Right lobe of liver (tissue), 4 donors: ENCODE measurements around the gene DDX28.

Experiments
- CTCF ChIP-seq, 4 donors: fragments of 200-600 bp in 3 of 4; fragments of 450-650 bp in 1 of 4; IDR thresholded peaks; one replicate each; pipeline versions ENCODE4 v1.5.1 to v1.8.0; 2016 to 2022; ENCODE audit warnings: antibody characterized with exemption in 4 of 4, mild to moderate bottlenecking in 2 of 4
- POLR2A ChIP-seq: fragments of 450-650 bp; IDR thresholded peaks from one replicate; pipeline ENCODE4 v1.6.1; 2017; ENCODE audit warnings: antibody characterized with exemption, mild to moderate bottlenecking
- donor health status: DM: no; HTN: no; CAD: no.
- donor health status: DM: no; HTN: no; CAD: no.
- donor health status: DM: no; HTN: yes; CAD: no.

DNA sequence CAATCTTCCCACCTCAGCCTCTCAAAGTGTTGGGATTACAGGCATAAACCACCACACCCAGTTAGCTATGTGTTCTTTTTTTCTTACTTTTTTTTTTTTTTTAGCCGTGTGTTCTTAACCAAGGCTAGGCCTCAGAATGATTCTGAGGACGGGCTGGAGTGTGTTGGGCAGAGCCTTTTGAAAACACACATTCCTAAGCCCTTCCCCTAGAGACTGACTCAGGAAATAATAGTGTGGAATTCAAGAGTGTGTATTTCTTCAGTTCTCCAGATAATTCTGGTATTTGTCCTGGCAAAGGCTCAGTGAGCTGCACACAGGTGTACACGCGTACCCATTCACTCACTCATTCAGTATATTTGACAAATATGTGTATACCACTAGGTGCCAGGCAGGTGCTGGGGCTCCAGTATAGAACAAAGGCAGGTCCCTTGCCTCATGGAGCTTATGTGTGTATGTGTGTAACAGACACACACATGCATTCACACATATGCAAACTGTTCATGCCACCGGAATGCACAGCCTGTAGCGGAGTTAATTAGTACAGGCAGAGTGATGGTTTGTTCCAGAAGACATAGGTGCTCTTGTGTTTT, 42.8 kb upstream of the DDX28 start:
- TF ChIP-seq CTCF (IDR thresholded peaks at IDR 0.05), result no peak
- TF ChIP-seq POLR2A, result no peak
